Endothelial cell of umbilical vein (primary cell): ENCODE data around the gene OASL. TPM values are rescaled to one million over a fixed set of nuclear protein-coding genes. Genes with fewer than 3 reads are reported as not detected.
"Not testable (repeated sequence)": the region's sequence is repeated elsewhere in the genome, so short reads cannot be mapped to it uniquely, and the experiment has no call there.

ENCODE experiments used
- BruUV-seq: library from RNA; stranded (reverse); fragments of 400-500 nt; replicated peaks from 2 replicates; lab custom pipeline; 2021; lab: Mats Ljungman, UMichigan
- CTCF ChIA-PET: fragments of 300-600, 350-600 bp; sonication (Branson Sonifier 250); formaldehyde crosslinking; loops from one replicate; lab custom pipeline; 2021; ENCODE audit warnings: antibody characterized with exemption, inconsistent platforms; lab: Charles Lee
- POLR2A ChIA-PET: fragments of 300-600, 350-600 bp; sonication (Branson Sonifier 250); formaldehyde crosslinking; loops from one replicate; lab custom pipeline; 2021; ENCODE audit warnings: antibody characterized with exemption, inconsistent platforms; lab: Charles Lee
- DNase-seq: peaks from one replicate; pipeline ENCODE4 v3.0.0-alpha.2; 2011; ENCODE audit warnings: low read depth, low spot score
- FAIRE-seq: peaks from 2 replicates; lab custom pipeline; 2011; peaks lifted over from hg19 to GRCh38; lab: Jason Lieb, UNC
- H2AFZ ChIP-seq: 2 replicates; pipeline ENCODE4 v1.6.0; 2012; ENCODE audit warnings: low read depth, low read length, control low read depth, inconsistent platforms
- H3K27ac ChIP-seq: 2 replicates; pipeline ENCODE4 v1.5.1; 2011; ENCODE audit warnings: low read depth, mild to moderate bottlenecking, control low read depth, low read length, moderate library complexity; ENCODE audit not compliant: insufficient read depth
- H3K27me3 ChIP-seq, 2 experiments: 2 replicates each; pipeline versions ENCODE4 v1.6.0 to v1.6.1; 2011; ENCODE audit warnings: low read length in 2 of 2, mixed read lengths in 1 of 2; ENCODE audit not compliant: control insufficient read depth in 2 of 2, insufficient read depth in 2 of 2
- H3K36me3 ChIP-seq, 2 experiments: 2 replicates in 1 of 2; 3 replicates in 1 of 2; pipeline ENCODE4 v1.5.1; 2011; ENCODE audit warnings: low read length in 2 of 2, mild to moderate bottlenecking in 1 of 2, moderate library complexity in 1 of 2; ENCODE audit not compliant: control insufficient read depth in 2 of 2, insufficient read depth in 2 of 2; ENCODE audit errors: extremely low read depth in 1 of 2
- H3K4me1 ChIP-seq: 3 replicates; pipeline ENCODE4 v1.5.1; 2011; ENCODE audit warnings: mild to moderate bottlenecking, low read length; ENCODE audit not compliant: control insufficient read depth, insufficient read depth; ENCODE audit errors: extremely low read depth
- H3K4me2 ChIP-seq: 2 replicates; pipeline ENCODE4 v1.6.1; 2011; ENCODE audit warnings: low read length, control low read depth, mixed read lengths; ENCODE audit not compliant: insufficient read depth
- H3K4me3 ChIP-seq, 3 experiments: fragments of 200-600 bp in 1 of 3; sonication (generic), shearing (Covaris generic) in 1 of 3; replicated peaks in 1 of 3; 2 replicates each; pipeline ENCODE4 v1.5.1; 2011 to 2016; ENCODE audit warnings: control low read depth in 3 of 3, low read length in 3 of 3, mild to moderate bottlenecking in 2 of 3, inconsistent platforms in 1 of 3, low read depth in 1 of 3, moderate library complexity in 1 of 3; ENCODE audit not compliant: insufficient read depth in 1 of 3
- H3K79me2 ChIP-seq: 2 replicates; pipeline ENCODE4 v1.6.0; 2012; ENCODE audit warnings: low read length, inconsistent platforms; ENCODE audit not compliant: control insufficient read depth, insufficient read depth
- H3K9ac ChIP-seq: replicated peaks from 2 replicates; pipeline ENCODE3; 2011; ENCODE audit warnings: low read length, control low read depth; ENCODE audit not compliant: insufficient read depth; ENCODE audit errors: extremely low read depth
- H3K9me1 ChIP-seq: replicated peaks from 3 replicates; pipeline ENCODE4 v1.6.0; 2011; ENCODE audit warnings: mild to moderate bottlenecking, low read length; ENCODE audit not compliant: control insufficient read depth, insufficient read depth; ENCODE audit errors: extremely low read depth
- H3K9me3 ChIP-seq: replicated peaks from 2 replicates; pipeline ENCODE4 v1.5.1; 2012; ENCODE audit warnings: low read length, inconsistent platforms; ENCODE audit not compliant: control insufficient read depth, insufficient read depth
- H4K20me1 ChIP-seq: replicated peaks from 2 replicates; pipeline ENCODE3; 2011; ENCODE audit warnings: mild to moderate bottlenecking, low read length; ENCODE audit not compliant: control insufficient read depth, insufficient read depth; ENCODE audit errors: extremely low read depth
- EZH2 ChIP-seq: IDR thresholded peaks from 2 replicates; pipeline ENCODE4 v1.6.1; 2012; ENCODE audit warnings: borderline replicate concordance, low read depth, mild to moderate bottlenecking, moderate library complexity, low read length, inconsistent platforms; ENCODE audit not compliant: severe bottlenecking
- FOS ChIP-seq: IDR thresholded peaks from 2 replicates; pipeline ENCODE4 v1.6.1; 2011; ENCODE audit warnings: mild to moderate bottlenecking, low read length, moderate library complexity, borderline replicate concordance; ENCODE audit not compliant: insufficient read depth
- GATA2 ChIP-seq: IDR thresholded peaks from 2 replicates; pipeline ENCODE4 v1.7.0; 2011; ENCODE audit warnings: low read depth, mild to moderate bottlenecking, moderate library complexity, mixed read lengths, low read length; ENCODE audit not compliant: insufficient read length, insufficient read depth
- JUN ChIP-seq: IDR thresholded peaks from 2 replicates; pipeline ENCODE4 v1.6.1; 2011; ENCODE audit warnings: borderline replicate concordance, low read depth; ENCODE audit not compliant: insufficient read length, insufficient read depth
- MAX ChIP-seq: IDR thresholded peaks from 2 replicates; pipeline ENCODE4 v1.6.1; 2011; ENCODE audit not compliant: insufficient read depth, insufficient read length
- POLR2A ChIP-seq: IDR thresholded peaks from 2 replicates; pipeline ENCODE4 v1.6.1; 2012; ENCODE audit warnings: low read depth, mild to moderate bottlenecking, control low read depth, low read length
- dilution Hi-C: fragments of 300-500 bp; cut with MboI; formaldehyde crosslinking; loops from one replicate; pipeline ENCODE4 v1.15.0; 2019; ENCODE audit warnings: low sequenced_read_pairs; ENCODE audit not compliant: extremely low pct_ligation_motif_present
- intact Hi-C: fragments of 100-400 bp; cut with micrococcal nuclease; formaldehyde crosslinking; loops from one replicate; pipeline ENCODE4 v1.10.0; 2022
- polyA plus RNA-seq, 4 experiments: library from polyadenylated mRNA; depleted of rRNA in 3 of 4; stranded (reverse) in 3 of 4; unstranded in 1 of 4; fragments of >200 nt; gene quantifications; 2 replicates each; pipeline versions ENCODE4 v1.2.1 to v1.2.3, GENCODE V29; 2011 to 2012; ENCODE audit warnings: missing spikeins in 1 of 4
- total RNA-seq: library from RNA; stranded (reverse); gene quantifications from 2 replicates; pipeline ENCODE4 v1.2.3, GENCODE V29; 2021
- TF ChIP-seq, protein P1 (sequence below), 2 donors: IDR thresholded peaks; 1 replicate in 1 of 2; 2 replicates in 1 of 2; pipeline ENCODE4 v1.5.1; 2011; ENCODE audit warnings: low read length in 2 of 2, mild to moderate bottlenecking in 2 of 2, moderate library complexity in 2 of 2, control low read depth in 1 of 2, inconsistent platforms in 1 of 2, low read depth in 1 of 2; ENCODE audit not compliant: insufficient read depth in 1 of 2; ENCODE audit errors: extremely low read depth in 1 of 2

Gene OASL
- total and polyA plus RNA-seq, 2 donors (not counting 3 experiments of a cell fraction or from before 2014, with no cell fraction given): 0.17 to 0.33 TPM

DNA sequence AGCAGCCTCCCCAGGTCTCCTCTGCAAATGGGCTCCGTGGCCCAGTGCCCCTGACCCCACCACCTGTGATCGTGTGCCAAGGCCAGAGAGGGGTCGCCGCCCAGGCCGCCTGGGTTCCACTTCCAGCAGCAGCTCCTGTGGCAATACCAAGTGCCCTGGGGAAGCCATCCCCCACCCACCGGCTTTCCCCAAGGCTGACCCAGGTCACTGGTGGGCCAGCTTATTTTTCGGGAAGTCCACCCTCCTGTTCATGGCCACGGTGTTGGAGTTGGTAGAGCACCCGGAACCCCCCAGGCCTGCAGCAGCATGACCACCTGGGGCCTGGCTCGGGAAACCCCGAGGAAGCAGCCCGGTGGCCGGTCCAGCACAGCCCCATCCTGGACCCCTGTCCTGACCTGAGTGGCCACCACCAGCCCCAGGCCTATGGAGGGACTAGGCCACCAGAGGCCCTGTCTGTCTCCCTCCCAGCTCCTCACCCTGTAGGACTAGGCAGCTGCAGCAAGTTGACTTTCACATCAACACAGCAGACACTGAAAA, 40.8 kb upstream of the OASL start:
- ChIA-PET POLR2A (no interaction called here), CTCF (no interaction called here)
- no peak for FAIRE-seq
- no peaks in the 10 kb centered on the region for H3K27me3 ChIP-seq
- no peak overlapping the region for H2AFZ ChIP-seq
- no peak for DNase-seq
- H3K4me1 ChIP-seq: no peaks in the 10 kb centered on the region
- H3K79me2 ChIP-seq: no peaks in the 10 kb centered on the region
- intact Hi-C loops: no loop called here
- dilution Hi-C loops: no loop called here
- H3K9me1 ChIP-seq: no peaks in the 10 kb centered on the region
- BruUV-seq: no TSS peak
- no peaks in the 10 kb centered on the region for H4K20me1 ChIP-seq
- no peak overlapping the region for H3K4me2 ChIP-seq
- no peak overlapping the region for H3K27ac ChIP-seq
- no peak overlapping the region for H3K4me3 ChIP-seq
- TF ChIP-seq MAX (no peak), POLR2A (no peak), EZH2 (no peak), JUN (no peak), GATA2 (no peak), FOS (no peak)
- TF ChIP-seq, protein P1, sequence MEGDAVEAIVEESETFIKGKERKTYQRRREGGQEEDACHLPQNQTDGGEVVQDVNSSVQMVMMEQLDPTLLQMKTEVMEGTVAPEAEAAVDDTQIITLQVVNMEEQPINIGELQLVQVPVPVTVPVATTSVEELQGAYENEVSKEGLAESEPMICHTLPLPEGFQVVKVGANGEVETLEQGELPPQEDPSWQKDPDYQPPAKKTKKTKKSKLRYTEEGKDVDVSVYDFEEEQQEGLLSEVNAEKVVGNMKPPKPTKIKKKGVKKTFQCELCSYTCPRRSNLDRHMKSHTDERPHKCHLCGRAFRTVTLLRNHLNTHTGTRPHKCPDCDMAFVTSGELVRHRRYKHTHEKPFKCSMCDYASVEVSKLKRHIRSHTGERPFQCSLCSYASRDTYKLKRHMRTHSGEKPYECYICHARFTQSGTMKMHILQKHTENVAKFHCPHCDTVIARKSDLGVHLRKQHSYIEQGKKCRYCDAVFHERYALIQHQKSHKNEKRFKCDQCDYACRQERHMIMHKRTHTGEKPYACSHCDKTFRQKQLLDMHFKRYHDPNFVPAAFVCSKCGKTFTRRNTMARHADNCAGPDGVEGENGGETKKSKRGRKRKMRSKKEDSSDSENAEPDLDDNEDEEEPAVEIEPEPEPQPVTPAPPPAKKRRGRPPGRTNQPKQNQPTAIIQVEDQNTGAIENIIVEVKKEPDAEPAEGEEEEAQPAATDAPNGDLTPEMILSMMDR (IDR thresholded peaks at IDR 0.05; ENCODE audit: extremely low read depth in 1 of 2, insufficient read depth in 1 of 2, low read depth in 1 of 2, low read length in 2 of 2): no peak
- no peaks in the 10 kb centered on the region for H3K9me3 ChIP-seq
- no peak overlapping the region for H3K9ac ChIP-seq
- H3K36me3 ChIP-seq: no peaks in the 10 kb centered on the region

GRCh38 chr12:121077440-121077839, 38.4 kb upstream of the OASL start:
- CTCF ChIA-PET, FAIRE-seq: not testable (repeated sequence)

GRCh38 chr12:121075911-121076310, 36.9 kb upstream of the OASL start:
- H2AFZ ChIP-seq, dilution Hi-C loops, POLR2A ChIA-PET, H3K4me1 ChIP-seq, H3K79me2 ChIP-seq, CTCF ChIA-PET, H3K36me3 ChIP-seq, FAIRE-seq, H3K27ac ChIP-seq, H3K9me1 ChIP-seq, H3K27me3 ChIP-seq, BruUV-seq, H3K9ac ChIP-seq, H4K20me1 ChIP-seq, H3K9me3 ChIP-seq, H3K4me3 ChIP-seq, DNase-seq, intact Hi-C loops, H3K4me2 ChIP-seq: not testable (repeated sequence)

More at GRCh38 chr12:121077440-121077839, 38.4 kb upstream of the OASL start:
- H3K4me1 ChIP-seq, H3K27ac ChIP-seq, H3K4me3 ChIP-seq, H3K27me3 ChIP-seq, H3K36me3 ChIP-seq, dilution Hi-C loops, H3K4me2 ChIP-seq, H3K79me2 ChIP-seq, H3K9ac ChIP-seq, intact Hi-C loops, H2AFZ ChIP-seq, BruUV-seq, H4K20me1 ChIP-seq, H3K9me1 ChIP-seq, DNase-seq, POLR2A ChIA-PET, H3K9me3 ChIP-seq: not testable (repeated sequence)
